Activated CD4-positive, CD25-positive, alpha-beta regulatory T cell treated with anti-CD3 and anti-CD28 coated beads, Interleukin-2, amount 50 U/mL, for 72 hours (primary cell): ENCODE data around the gene PDCD7.
"Not testable (repeated sequence)": the region's sequence is repeated elsewhere in the genome, so short reads cannot be mapped to it uniquely, and the experiment has no call there.

Experiments
- DNase-seq: peaks from one replicate; pipeline ENCODE4 v3.0.0; 2021

The PDCD7 gene, protein sequence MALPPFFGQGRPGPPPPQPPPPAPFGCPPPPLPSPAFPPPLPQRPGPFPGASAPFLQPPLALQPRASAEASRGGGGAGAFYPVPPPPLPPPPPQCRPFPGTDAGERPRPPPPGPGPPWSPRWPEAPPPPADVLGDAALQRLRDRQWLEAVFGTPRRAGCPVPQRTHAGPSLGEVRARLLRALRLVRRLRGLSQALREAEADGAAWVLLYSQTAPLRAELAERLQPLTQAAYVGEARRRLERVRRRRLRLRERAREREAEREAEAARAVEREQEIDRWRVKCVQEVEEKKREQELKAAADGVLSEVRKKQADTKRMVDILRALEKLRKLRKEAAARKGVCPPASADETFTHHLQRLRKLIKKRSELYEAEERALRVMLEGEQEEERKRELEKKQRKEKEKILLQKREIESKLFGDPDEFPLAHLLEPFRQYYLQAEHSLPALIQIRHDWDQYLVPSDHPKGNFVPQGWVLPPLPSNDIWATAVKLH

DNA sequence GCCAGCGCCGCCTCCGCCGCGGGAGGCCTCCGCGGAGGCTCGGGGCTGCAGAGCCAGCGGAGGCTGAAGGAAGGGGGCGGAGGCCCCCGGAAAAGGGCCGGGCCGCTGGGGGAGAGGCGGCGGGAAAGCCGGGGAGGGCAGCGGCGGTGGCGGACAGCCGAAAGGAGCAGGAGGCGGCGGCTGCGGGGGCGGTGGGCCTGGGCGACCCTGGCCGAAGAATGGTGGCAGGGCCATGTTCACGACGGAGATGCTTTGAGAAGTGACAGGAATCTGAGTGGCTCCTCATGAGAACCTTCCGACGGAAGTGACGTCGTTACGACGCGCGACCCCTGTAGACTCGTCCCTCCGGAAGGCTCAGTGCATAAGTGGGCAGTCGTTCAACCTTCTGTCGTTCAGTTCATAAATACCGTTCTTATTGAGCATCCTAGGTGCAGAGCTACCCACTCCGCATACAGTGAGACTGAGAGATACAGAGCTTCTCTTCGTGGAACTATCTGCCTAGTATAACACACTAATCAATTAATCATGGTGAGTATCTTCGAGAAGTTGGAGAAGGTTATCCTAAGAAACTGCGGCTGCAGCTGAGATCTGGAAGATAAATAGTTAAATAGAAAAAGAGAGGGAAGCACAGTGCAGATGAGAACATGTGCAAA, at the start of gene PDCD7:
Gene PDCD7, minus strand, starts transcription at position 261 of the 653 bp plus-strand sequence. Its CDS starts 27 bp downstream, at position 234.
- DNase-seq = peak; percentile 75

DNA sequence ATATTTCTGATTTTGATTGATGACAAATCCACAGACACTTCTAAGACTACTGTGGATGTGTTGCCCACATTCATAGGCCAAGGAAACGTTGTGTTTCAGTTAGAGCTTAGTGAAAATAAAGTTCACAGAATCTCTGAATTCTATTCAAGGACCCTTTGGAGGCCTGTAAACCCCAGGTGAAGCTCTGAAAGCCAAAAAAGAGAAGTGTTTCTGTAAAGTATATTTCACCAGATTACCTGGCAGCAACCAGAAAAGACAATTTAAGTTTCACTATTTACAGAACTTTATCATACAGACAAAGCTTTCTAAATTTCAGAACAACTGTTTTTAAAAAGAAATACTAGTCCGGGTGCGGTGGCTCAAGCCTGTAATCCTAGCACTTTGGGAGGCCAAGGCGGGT, 48.9 kb upstream of the PDCD7 start:
- DNase-seq = no peak

DNA sequence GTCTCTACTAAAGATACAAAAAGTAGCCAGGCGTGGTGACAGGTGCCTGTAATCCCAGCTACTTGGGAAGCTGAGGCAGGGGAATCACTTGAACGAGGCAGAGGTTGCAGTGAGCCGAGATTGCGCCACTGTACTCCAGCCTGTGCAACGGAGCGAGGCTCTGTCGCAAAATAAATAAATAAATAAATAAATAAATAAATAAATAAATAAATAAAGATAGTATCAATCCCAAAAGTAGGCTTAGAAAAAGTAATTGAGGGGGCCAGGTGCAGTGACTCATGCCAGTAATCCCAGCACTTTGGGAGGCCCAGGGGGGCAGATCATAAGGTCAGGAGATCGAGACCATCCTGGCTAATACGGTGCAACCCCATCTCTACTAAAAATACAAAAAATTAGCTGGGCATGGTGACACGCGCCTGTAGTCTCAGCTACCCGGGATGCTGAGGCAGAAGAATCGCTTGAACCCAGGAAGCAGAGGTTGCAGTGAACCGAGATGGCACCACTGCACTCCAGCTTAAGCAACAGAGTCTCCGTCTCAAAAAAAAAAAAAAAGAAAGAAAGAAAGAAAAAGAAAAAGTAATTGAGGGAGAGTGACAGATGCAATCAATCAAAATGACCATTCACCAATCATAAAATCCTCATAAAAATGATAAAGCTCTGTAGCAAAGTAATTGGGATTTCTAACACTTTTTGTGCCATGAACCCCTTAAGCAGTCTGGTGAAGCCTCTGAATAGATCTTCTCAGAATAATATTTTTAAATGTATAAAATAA, 48.2 kb upstream of the PDCD7 start:
- not testable (repeated sequence) for DNase-seq

DNA sequence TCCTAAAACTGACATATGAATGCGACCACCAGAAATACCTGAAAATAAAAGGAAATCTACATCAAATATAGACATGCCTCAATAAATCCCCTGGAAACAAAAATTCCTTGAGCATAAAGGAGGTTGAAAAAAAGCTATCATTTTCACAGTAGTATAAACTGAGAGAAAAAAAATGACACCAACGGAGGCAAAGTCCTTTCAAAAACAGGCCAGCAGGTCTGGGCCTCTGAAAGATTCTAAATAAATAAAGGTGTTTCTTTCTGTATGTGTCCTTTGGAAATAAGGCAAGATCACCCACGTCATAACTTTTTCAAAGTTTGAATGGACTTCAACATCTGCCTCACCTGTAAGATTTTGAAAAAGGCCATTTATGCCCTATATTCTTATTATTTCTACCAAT, 46.6 kb upstream of the PDCD7 start:
- no peak for DNase-seq

DNA sequence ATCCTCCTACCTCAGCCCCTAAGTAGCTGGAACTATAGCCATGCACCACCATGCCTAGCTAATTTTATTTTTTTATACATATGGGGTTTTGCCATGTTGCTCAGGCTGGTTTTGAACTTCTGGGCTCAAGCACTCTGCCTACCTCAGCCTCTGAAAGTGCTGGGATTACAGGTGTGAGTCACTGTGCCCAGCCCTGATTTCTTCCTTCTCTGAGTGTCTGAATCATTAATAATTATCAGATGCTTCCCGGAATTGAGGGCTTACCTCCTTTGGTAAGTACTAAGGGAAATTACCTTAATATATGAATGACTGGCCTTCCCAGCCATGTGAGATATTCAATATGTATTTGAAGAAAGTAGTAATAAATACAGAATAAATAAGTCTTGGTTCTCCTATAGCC, 44.3 kb upstream of the PDCD7 start:
- DNase-seq = no peak

DNA sequence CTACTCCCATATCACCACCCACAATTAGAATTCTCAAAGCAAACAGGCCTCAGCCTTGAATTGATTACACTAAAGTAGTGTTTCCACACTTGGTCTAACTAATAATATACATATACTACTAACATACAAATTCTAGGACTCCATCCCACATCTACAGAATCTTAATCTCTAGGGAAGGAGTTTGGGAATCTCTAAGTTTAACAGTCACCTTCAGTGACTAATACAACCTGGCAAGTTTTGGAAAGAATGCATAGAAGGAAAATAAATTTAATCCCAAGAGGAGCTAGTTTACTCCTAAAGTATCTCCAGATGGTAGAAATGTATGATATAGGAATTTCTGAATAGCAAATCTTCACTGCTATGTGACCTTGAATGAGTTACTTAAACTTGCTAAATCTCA, 42.4 kb upstream of the PDCD7 start:
- no peak for DNase-seq

DNA sequence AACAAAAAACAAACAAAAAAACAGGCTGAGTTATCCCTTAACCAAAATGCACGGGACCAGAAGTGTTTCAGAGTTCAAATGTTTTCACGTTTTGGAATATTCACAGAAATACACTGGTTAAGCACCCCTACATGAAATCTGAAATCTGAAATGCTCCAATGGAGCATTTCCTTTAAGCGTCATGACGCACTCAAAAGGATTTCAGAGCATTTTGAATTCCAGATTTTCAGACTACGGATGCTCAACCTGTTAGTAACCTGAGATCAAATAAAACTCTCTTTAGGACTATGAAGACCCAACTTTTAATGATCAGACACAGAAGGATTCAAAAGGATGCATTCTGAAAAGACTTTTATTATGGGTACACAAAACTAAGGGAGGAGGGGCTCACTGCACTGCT, 41.9 kb upstream of the PDCD7 start:
- DNase-seq = no peak

DNA sequence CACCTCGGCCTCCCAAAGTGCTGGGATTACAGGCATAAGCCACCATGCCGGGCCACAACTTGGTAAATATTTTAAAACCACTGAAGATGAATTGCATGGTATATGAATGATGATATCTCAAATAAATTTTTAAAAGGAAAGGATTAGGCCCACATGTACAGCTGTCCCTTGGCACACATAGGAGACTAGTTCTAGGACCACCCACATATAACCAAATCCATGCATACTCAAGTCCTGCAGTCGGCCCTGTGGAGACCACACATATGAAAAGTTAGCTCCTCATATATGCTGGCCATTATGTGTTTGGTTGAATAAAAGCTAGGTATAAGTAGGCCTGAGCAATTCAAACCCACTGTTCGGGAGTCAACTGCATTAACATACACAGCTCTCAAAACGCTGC, 40.9 kb upstream of the PDCD7 start:
- DNase-seq = no peak

DNA sequence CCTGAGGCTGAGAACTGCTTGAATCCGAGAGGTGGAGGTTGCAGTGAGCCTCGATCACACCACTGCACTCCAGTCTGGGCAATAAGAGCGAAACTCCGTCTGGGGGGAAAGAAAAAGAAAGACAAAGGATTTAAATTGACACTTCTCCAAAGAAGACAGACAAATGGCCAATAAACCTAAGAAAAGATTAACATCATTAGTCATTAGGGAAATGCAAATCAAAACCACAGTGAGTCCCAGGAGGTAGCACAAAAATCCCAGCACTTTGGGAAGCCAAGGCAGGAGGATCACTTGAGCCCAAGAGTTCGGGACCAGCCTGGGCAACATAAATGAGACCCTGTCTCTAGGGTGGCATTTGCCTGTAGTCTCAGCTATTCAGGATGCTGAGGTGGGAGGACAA, 38.9 kb upstream of the PDCD7 start:
- no peak for DNase-seq

DNA sequence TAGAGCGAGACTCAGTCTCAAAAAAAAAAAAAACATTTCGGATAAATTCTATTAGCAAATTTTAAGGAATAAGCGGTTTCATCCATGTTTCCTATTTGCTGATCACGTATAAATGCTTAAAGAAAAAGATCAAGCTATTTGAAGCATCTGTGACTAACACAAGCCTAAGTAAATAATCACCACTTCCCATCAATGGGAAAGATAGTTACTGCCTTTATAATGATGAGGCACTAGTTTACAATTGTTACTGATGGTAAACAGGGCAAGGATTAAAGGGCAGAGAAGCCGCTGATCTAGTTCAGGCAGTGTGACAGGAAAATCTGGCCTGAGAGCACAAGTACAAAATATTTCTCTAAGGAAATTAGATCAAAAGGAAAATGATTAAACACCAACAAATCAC, 37.8 kb upstream of the PDCD7 start:
- no peak for DNase-seq

DNA sequence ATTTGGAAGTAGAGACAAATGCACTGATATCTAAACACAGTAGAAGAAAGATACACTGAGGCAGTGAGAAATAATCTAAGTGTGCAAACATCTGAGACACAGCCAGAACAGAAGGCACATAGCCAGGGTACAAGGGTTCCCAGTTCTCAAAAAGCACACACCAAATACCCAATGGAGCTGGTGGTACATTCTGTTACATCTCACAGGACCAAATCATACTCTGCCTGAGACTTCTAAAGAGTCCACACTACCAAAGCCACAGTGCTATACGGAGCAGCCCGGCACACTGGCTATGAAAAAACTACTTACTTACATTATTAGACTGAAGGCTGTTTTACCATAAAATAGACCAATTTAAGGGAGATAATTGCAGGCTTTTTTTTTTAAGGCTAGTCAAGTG, 32.3 kb upstream of the PDCD7 start:
- DNase-seq = no peak

DNA sequence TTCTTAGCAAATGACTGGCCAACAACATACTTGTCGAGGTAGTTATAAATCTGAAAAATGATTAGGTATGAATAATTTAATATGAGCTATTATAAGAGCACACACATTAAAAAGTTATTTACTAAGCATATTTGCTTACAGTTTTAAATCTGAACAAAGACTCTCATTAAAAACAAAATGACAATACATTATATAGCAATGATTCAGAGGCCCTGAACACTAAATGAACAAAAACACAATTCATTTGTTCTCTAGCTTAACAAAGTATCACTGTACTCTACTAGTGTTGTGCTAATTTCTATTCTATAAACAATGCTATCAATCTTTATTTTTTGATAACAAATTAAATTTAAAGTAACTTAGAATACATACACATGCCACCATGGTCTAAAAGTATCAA, 30.5 kb upstream of the PDCD7 start:
- DNase-seq = no peak

DNA sequence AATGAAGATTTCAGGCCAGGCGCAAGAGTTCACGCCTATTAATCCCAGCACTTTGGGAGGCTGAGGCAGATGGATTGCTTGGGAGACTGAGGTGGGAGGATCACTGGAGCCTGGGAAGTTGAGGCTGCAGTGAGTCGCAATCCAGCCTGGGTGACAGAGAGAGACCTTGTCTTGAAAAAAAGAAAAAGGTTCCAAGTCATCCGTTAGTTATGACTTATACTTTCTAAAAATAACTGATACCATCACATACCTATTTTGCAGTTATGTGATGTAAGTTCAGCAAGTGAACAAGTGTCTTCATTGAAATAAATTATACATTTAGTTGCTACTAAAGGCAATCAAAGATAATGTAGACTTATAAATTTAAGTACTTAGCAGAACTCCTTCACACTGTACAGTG, 29.4 kb upstream of the PDCD7 start:
- no peak for DNase-seq

DNA sequence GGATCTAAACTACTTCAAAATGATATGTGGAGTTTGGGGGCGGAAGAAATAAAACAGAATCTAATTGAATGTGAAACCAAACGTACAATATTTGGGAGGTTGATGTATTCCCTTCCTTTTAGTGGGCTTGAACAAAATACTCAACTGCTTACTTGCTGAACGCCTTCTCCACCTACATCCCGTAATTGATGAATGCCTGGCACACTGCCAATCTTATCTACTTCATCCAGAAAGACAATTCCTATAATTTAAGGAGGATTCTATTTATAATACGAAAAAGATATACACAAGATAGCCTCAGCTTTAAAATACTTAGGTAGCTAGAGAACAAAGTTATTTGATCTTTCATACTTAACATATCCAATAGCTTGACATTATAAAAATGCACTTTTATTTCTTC, 23.1 kb upstream of the PDCD7 start:
- no peak for DNase-seq

DNA sequence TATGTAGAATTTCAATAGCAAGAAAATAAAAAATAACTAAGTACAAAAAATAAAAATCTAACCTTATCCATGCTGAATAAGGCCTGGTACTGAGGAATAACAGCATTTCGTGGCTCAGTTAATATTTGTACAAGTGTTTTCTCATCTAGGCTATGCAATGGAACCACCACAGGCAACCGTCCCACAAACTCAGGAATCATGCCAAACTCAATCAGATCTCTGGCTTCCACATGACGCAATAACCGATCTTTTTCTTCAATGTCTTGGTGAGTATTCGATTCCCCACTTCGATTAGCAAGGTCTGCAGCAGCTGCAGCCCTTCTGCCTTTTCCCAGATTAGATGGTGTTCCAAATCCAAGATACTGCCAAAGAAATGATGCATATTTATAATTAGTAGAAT, 21.1 kb upstream of the PDCD7 start:
- no peak for DNase-seq

DNA sequence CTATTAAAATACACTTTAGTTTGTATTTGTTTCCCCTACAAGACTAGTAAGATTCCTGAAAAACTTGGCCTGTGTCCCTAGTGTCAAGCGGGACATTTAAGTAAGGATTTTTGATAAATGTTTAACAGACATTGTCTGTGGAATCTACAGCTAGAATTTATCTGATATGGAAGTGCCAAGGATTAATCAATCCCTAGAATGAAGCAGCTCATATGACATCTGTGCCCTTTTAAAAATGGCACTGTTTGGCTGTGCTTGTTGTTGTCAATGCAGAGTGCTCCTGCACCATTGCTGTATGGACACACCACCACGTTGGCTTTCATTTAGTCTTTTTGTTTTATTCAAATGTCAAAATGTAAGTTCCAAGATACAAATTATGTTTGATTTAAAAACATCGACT, 14.3 kb upstream of the PDCD7 start:
- DNase-seq = no peak

DNA sequence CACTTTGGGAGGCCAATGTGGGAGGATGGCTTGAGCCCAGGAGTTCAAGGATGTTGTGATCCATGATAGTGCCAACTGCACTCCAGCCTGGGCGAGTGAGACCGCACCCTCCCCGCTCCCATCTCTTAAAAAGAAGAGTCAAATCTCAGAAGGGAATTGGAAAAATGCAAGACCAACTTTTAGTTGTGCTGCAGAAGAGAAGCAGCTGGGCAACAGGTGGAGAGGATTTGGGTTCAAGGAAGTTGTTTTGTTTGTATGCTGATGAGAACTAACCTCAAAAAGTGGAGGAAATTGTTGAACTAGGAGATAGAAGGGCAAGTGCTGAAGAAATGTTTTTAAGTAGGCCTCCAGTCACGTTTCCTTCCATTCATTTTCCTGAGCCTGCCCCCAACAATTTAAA, 12.8 kb upstream of the PDCD7 start:
- no peak for DNase-seq

DNA sequence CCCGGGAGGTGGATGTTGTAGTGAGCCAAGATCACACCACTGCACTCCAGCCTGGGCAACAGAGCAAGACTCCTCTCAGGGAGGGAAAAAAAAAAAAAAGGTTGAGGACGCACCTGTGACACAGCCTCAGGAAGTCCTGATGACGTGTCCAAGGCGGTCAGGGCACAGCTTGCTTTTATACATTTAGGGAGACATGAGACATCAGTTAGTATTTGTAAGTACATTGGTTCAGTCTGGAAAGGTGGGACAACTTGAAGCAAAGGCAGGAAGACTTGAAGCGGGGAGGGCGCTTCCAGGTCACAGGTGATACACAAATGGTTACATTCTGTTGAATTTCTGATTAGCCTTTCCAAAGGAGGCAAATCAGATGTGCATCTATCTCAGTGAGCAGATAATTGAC, 5.0 kb upstream of the PDCD7 start:
- DNase-seq = not testable (repeated sequence)

DNA sequence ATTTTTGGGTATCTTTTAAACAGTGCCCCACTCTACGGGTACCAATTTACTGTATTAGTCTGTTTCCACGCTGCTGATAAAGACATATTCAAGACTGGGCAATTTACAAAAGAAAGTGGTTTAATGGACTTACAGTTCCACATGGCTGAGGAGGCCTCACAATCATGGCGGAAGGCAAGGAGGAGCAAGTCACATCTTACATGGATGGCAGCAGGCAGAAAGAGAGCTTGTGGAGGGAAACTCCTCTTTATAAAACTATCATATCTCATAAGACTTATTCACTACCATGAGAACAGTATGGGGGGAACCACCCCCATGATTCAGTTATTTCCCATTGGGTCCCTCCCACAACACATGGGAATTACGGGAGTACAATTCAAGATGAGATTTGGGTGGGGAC, 4.3 kb upstream of the PDCD7 start:
- DNase-seq = not testable (repeated sequence)

DNA sequence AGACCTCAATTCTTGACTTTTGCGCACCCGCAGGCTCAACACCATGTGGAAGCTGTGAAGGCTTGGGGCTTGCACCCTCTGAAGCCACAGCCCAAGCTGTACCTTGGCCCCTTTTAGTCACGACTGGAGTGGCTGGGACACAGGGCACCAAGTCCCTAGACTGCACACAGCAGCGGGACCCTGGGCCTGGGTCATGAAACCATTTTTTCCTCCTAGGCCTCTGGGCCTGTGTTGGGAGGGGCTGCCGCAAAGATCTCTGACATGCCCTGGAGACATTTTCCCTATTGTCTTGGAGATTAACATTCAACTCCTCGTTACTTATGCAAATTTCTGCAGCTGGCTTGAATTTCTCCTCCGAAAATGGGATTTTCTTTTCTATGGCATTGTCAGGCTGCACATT, 3.5 kb upstream of the PDCD7 start:
- not testable (repeated sequence) for DNase-seq

DNA sequence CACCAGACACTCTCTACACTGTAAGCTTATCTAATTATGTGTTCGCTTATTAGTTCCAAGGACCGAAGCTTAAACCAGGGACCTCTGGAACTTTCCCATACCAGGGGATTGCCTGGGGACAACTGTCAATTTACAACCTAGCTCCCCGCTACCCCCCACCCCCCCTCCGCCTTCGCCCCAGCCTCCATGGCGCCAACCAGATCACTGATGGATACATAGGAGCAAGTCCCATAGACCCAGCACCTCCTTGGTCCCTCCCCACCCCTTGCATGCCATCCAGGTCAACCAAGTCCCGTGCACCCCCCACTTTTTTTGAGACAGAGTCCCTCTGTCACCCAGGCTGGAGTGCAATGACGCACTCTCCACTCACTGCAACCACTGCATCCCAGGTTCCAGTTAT, 930 bp upstream of the PDCD7 start:
- no peak for DNase-seq

DNA sequence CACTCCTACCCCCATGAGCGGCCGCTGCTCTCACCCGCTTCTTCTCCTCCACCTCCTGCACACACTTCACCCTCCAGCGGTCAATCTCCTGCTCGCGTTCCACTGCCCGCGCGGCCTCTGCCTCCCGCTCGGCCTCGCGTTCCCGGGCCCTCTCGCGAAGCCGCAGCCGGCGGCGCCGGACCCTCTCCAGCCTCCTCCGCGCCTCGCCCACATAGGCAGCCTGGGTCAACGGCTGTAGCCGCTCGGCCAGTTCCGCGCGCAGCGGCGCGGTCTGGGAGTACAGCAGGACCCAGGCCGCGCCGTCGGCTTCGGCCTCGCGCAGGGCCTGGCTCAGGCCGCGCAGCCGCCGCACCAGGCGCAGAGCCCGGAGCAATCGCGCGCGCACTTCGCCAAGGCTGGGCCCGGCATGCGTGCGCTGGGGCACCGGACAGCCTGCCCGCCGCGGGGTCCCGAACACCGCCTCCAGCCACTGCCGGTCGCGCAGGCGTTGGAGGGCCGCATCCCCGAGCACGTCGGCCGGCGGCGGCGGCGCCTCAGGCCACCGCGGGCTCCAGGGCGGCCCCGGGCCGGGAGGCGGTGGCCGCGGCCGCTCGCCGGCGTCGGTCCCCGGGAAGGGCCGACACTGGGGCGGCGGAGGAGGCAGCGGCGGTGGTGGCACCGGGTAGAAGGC, 595 bp downstream of the PDCD7 start:
- DNase-seq = peak; percentile 54

DNA sequence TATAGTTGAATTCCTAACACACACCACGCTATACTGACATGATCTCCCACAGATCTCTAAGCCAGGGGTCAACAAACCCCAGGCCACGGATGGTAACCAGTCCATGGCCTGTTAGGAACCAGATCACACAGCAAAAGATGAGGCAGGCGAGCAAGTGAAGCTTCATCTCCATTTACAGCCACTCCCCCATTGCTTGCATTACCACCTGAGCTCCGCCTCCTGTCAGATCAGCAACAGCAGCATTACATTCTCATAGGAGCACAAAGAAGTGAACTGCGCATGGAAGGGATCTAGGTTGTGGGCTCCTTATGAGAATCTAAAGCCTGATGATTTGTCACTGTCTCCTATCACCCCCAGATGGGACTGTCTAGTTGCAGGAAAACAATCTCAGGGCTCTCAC, 2.7 kb downstream of the PDCD7 start:
- DNase-seq = no peak
